HG03095 (cell line): ENCODE results near the gene CARD11.
A peak's percentile ranks its signal among the peaks of the same experiment; 100 is the strongest.

Experiments used
- ATAC-seq: cut with Tn5 transposase; IDR thresholded peaks from one replicate; pipeline ENCODE4 v1.9.1; 2021; ENCODE audit warnings: moderate library complexity; ENCODE audit not compliant: unreplicated experiment

The CARD11 gene

DNA sequence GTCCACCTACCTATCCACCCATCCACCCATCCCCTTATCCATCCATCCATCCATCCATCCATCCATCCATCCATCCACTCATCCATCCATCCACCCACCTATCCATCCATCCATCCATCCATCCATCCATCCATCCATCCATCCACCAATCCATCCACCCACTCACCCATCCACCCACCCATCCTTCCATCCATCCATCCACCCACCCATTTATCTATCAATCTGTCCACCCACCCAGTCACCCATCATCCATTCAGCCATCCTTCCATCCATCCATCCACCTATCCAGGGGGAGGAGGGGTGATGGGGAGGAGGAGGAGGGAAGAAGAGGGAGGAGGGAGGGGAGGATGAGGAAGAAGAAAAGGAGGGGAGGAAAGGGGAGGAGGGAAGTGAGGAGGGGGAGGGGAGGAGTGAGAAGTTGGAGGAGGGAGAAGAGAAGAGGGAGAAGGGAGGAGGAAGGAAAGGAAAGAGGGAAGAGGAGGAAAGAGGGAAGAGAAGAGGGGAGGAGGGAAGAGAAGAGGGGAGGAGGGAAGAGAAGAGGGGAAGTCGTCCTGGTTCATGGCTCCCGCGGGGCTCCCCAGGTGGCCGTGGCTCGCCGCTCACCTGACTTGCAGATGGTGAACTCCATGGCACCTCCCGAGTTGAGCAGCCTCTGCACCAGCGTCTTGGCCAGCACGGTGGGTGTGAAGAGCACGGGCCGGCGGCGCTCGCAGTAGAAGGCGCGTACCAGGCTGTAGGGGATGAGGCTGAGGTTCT is 130.8 kb downstream of the CARD11 start:
- no peak for ATAC-seq

DNA sequence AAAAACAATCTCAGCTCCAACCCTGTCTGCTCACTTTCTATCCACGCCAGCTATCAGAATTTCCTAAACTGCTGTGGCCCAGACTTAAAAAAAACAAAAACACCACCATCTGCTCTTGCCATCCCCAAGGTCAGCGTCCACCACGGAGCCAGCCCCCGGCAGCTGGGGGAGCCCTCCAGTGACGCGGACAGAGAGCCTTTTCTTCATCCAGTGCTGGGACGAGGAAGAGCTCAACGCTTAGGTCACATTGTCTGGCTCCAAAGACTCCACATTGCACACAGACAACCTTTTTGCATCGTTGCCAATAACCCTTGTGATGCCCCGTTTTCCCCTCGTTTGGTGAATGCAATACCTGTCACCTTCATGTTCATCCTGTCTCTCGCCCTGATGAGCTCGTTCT is 132.2 kb downstream of the CARD11 start:
- ATAC-seq, result no peak

DNA sequence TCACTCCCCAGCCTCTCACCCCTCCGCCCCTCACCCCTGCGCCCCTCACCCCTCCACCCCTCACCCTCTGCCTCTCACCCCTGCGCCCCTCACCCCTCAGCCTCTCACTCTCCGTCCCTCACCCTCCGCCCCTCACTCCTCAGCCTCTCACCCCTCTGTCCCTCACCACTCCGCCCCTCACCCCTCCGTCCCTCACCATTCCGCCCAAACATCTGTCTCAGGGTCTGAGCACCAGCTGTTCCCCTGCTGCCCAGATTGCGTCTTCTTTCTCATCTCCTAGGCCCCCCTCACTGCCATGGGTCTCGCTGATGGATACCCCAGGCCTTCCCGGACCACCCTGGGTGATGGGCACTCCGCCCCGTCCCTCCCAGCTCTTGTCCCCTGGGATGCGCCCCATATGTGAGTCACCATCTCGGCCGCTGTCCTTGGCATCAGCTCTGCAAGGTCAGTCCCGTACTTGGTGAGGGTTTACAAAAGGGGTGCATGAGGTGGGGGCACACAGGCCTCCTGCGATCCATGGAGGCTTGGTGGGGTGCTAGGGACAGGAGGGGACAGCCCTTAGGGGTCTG is 134.1 kb downstream of the CARD11 start:
- ATAC-seq, result no peak

DNA sequence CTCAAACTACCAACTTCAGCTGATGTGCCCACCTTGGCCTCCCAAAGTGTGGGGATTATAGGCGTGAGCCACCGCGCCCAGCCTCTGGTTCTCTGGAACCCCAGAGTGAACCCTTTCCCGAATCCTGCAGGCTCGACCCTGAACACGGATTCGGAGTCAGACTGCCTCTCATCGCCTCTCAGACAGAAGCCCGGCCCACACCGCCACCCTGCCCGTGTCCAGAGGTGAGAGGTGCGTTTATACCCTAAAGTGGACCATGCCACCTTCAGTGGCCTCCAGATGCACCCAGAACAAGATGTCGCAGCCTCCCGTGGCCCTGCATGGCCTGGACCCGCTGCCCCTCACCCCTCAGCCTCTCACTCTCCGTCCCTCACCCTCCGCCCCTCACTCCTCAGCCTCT is 134.6 kb downstream of the CARD11 start:
- ATAC-seq, result no peak

DNA sequence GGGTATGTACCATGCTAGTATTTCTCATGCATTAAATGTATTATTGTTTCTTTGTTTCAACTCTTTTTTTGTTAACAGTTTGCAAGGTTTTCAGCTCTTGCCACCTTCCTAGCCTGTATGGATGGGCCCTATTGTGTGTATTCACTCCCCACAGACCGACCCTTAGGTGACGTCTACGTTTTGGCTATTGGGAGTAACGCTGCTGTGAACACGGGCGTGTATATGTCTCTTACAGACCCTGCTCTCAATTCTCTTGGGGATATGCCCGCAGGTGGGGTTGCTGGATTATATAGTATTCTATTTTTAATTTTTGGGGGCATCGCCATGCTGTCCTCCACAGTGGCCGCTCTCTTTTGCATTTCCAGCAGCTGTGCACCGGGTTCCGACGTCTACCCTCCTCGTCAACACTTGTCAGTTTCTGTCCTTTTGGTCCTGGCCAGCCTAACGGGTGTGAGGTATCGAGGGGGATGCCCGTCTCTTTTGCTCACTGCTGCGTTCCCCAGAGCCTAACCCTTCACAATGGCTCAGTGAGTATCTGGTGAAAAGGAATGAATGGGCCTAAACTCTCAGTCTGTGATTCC is 135.5 kb downstream of the CARD11 start:
- ATAC-seq, result no peak

DNA sequence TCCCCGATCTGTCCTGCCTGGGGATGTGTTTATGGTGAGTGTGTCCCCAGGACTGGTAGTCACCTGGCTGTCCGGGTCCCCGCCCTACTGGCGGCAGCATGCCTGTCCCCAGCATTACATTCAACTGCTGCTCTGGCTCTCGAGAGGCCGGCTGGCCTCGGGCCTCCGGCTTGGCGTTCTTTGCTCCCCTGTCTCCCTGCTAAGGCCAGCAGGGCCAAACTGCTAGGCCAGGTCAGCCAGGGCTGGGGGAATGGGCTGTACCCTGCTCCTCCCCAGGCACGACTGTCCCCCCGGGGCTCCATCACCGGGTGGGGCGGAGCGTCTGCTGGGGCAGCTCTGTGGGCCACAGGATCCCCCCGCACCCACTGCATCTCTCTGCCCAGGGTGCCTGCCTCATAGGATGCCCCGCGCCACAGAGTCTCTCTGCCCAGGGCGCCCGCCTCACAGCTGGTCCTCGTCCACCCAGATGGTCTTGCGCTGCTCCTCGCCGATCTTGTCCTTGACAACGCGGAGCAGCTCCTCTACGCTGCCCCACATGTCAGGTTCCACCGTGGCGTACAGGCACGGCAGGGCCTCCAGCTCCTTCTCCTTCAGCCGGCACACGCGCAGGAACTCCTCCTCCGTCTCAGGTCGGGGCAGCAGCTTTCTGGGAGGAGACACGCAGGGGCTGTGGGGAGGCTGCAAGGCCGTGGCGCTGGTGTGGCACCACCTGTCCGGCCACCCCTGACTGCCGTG is 137.3 kb downstream of the CARD11 start:
- ATAC-seq, result no peak

DNA sequence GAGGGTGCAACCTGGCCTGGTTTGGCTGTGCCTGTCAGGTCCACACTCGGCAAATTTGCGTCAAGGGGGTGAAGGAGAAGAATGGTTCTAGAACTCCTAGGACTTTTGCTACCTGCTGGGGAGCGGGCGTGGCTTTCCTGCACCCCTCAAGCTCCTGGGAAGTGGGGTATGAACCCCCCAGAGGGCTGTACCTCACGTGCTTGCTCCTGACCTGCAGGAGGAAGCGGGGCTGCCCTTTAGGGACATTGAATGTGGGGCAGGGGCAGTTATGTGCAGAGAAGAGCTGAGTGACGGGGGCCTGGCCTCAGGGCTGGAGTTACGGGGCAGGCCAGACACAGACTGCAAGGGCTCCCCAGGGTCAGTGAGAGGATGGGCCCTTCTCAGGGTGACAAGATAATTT is 138.2 kb downstream of the CARD11 start:
- ATAC-seq, result no peak

DNA sequence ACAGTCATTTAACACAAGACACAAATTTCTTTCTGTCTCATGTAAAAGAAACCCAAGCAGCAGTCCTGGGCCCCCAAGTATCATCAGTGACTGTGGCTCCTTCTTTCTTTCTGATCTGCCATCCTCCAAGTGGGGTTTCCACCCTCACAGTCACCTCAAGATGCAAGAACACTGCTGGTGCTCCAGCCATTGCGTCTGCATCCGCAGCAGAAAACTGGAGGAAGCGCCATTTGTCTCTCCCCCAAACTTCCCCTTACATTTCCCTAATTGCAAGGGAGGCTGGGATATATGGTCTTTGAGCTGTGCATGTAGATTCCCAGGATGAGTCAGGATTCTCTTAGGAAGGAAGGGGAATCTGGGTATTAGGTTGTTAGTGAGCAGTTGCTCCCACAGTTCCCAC is 138.6 kb downstream of the CARD11 start:
- ATAC-seq, result no peak

DNA sequence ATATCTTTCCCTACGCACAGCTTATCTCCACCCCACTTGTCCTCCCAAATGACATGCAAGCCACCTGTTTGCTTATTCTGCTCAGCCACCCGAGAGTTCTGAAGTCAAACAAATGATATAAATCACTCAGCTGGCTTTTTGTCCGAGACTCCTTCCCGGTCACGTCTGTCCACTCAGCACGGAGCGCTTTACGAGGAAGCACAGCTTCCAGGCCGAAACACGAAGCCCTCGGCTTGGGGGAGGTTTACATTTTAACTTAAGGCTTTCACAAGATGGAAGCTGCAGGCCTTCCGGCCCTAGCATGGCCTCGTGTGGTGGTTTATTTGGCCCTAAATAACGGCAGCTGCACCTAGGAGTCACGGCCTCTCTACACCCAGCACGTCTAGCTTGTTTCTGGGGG is 139.5 kb downstream of the CARD11 start:
- no peak for ATAC-seq

DNA sequence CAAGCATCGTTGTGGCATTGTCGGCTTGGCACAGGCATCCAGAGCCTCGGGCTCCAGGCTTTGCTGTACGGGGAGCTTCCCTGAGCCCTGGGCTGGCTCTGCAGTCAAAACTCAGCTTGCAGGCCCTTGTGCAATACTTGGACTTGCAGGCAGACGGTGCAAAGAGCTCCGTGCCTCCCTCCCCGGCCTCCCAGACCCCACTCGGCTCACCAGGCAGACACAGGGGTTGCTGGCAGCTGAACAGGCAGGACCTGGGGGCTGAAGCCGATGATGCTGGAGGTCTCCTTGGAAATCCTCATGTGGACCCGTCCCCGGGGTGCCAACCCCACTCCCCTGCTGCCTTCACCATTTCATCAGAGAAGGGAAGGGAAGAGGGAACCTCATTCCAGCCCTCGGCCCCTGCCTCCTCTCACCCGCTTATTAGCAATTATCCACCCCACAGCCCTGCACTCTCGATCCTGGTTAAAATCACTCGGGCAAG is 139.9 kb downstream of the CARD11 start:
- ATAC-seq, result no peak

DNA sequence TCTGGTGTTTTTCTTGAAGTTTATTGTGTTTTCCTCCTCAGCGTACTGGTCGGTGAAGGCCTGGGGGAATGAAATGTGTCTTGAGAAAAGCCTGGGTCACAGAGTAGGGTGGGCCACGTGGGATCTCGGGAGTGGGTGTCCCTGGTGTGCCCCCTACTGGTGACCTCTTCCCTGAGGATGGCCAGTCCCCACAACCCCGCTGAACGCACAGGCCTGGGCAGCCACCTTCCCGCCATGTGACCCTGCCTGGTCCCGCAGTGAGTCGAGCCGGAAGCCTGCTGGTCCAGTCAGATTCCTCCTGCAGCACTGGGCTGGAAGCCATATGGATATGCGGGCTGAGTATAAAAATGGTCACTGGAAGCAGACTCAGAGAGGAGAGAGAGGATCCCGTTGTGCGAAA is 146.6 kb downstream of the CARD11 start:
- no peak for ATAC-seq

DNA sequence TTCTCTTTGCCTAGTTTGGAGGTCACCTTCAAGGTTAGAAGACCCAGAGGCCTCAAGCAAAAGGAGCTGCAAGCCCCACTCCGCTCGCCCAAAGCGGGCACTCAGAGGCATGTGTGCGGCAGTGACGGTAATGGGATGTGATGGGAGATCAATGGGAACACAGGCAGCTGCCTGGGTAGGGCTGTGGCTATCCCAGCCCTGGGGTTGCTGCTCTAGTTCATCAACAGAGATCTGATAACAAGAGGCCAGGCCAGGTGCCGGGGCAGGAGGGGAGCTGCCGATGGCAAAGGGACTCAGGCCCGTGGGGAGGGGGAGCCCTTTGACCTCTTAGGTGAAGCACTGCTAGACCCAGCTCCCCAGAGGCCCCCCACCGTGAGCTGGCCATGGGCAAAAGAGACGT is 147.5 kb downstream of the CARD11 start:
- ATAC-seq, result no peak

DNA sequence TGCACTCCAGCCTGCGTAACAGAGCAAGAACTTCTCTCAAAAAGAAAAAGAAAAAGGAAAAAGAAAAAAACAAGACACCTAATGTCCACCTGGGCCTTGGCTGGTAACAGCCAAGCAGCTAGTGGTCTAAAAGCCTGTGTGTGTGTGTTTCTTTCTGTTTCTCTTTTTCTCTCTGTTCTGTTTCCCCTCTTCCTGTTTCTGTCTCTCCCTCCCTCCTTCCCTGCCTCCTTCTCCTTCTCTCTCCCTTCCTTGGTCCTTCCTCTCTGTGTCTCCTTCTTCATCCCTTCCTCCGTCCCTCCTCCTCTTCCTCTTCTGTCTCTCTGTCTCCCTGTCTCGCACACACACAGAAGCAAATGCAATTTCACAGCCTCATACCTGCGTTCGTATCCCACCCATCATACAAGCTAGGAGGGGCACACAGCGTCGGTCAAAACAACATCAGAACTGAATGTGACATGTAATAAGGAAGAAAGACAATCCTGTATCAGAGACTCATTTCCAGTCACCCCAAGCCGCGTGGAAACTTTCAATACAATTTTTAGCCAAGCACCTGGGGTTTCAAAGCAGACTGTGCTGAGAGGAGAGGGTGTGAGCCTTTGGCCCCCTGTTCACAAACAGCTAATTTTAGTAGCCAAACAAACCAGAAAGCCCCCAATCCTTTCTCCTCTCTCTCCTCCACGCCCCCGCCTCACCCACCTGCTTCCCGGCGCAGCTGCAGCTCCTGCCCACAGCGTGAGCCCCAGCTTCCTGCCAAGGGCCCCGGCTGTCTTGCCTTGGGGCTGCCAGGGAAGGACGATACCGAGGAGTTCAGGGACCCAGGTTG is 149.3 kb downstream of the CARD11 start:
- peak; percentile 71 for ATAC-seq

DNA sequence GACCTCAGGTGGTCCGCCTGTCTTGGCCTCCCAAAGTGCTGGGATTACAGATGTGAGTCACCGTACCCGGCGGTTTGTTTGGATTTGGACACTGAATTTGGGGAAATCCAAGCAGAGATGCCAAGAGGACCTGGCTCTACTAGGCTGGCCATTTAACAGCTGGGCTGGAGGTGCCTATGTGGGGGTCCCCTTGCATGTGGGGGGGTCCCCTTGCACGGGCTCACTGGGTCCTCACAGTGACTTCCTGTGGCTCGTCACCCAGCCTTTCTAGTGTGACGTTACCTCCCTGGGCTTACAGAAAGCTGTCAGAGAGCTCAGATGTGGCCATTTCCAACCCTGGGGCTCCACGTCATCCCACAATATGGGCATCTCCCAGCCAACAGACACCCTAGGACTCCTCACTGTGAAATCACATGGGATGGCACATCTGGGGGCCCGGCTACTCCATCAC is 150.2 kb downstream of the CARD11 start:
- ATAC-seq, result no peak

DNA sequence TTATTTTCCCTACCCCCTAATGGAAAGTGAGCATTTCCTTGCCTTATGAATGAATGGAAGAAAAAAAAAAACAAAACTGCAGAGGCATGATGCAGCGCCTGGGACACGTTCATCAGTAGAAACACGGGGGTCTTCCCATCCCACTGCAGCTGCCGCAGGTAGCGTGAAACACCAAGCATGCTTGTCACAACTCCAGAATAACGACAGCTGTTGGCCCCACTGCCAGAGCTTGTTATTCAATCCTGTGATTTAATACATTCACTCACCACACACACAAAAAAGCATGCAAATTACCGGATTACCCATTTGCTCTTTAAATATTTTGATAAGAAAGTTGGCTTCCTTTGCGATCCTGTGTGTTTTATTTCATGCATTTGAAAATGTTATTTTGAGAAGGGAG is 151.1 kb downstream of the CARD11 start:
- no peak for ATAC-seq

DNA sequence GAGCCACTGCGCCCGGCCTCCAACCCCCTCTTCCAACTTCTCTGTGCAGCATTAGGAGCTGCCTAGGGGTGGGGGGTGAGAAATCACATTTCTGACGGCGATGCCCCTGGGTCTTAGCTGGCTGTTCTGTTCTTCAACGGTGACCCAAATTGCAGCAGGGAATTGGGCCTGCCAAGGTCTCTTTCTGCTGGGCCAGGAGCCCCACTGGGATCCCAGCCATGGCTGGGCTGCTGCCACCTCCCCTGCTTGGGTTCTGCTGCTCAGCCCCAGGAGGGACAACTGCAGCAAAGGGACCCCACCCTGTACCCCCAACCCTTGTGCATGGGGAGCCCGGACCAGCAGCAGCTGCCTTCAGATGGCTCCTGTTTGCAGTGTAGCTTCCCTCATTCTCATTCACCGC is 155.9 kb downstream of the CARD11 start:
- no peak for ATAC-seq

DNA sequence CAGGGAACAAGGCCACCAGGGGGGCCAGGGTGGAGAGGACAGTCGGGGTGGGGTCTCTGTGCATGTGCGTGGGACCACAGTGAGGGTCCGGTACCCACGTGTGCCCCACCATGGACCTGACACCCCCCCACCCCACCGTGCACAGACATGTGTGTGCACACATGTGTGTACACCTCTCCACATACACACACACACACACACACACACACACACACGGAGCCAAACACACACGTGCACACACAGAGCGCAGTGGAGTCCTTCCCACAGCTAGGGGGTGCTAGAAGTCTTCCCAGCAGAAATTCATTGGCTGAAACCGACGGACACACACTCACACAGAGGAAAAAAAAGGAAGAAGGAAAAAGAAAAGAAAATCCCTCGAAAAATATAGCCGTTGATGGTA is 156.8 kb downstream of the CARD11 start:
- no peak for ATAC-seq

DNA sequence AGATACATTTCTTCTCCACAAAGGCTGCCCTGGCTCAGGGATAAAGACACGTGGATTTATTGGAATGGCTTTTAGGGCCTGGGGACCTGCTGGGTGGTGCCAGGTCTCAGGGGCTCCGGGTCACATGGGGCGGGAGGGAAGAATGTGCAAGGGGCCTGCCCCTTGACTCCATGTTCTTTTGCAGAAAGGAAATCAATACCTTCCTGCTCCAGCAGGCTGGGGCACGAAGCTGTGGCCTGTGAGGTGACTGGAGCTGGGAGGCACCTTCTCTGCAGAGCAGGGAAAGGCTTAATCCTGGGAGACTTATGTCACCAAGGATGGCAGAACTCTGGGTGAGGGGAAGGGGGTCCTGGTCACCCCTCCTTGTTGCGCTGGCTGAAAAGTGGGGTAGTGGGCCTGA is 157.3 kb downstream of the CARD11 start:
- ATAC-seq, result no peak

DNA sequence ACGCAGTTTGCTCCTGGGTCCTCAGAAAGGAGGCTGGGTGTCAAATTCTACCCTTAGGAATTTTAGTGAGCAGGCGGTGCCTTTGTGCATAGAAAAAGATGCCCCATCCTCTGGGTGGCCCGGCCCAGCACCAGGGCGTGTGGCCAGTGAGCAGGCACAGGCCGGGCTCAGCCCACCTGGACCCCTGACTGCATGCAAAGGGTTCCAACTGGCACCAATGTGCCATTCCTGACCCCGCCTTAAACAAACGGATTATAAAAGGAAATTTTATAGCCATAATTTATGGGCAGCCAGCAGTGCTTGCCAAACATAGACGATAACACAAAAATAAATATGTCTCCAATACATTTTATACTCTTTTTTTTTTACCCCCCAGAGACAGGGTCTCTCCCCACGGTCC is 159.5 kb downstream of the CARD11 start:
- no peak for ATAC-seq

DNA sequence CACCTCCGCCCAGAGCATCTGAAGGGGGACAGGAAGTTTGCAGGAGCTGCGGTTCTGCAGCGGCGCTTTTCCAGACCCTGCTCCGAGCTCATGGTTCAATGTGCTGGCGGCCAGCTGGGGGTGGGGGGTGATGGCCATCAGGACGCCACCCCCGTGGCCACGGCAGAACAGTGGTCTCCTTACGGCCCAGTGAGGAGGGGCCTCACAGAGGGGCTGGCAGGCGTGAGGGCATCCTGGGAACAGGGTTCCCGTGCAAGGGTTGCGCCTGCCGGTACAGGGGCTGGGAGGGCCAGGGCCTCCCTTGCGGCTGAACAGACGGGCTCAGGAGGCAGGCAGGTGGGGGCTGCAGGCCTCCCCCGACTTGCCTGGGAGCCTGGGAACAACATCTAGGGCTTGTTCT is 160.6 kb downstream of the CARD11 start:
- ATAC-seq, result no peak

DNA sequence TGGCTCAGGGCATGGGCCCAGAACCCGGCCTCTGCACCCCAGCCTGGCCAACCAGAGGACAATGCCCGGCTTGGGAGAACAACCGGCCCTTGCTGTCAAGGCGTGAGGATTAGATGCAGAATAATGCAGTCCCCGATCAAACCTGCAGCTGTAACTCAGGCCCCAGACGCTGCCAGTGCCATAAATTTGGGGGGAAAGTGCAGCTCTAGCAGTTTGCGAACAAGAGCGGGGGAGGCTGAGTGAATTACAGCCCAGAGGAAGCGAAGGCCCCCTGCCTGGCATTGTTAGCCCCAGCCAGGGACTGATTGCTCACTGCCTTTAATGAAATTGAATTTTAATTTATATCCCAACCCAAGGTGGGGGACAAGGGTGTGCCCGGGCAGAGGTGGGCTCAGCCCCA is 161.6 kb downstream of the CARD11 start:
- no peak for ATAC-seq
